Epithelial cell of esophagus (primary cell): ENCODE results near the gene TRMT11.

Source experiments
- DNase-seq: peaks from one replicate; pipeline ENCODE4 v3.0.0; 2010; ENCODE audit warnings: low read depth
- H3K4me3 ChIP-seq: 2 replicates; pipeline ENCODE4 v1.5.1; 2011; ENCODE audit warnings: mild to moderate bottlenecking, low read length, control low read depth
- TF ChIP-seq, protein P1 (sequence below): IDR thresholded peaks from 2 replicates; pipeline ENCODE4 v1.5.1; 2011; ENCODE audit warnings: low read depth, mild to moderate bottlenecking, low read length, control low read depth, inconsistent platforms; ENCODE audit not compliant: insufficient read depth; ENCODE audit errors: missing control alignments

The TRMT11 gene

DNA sequence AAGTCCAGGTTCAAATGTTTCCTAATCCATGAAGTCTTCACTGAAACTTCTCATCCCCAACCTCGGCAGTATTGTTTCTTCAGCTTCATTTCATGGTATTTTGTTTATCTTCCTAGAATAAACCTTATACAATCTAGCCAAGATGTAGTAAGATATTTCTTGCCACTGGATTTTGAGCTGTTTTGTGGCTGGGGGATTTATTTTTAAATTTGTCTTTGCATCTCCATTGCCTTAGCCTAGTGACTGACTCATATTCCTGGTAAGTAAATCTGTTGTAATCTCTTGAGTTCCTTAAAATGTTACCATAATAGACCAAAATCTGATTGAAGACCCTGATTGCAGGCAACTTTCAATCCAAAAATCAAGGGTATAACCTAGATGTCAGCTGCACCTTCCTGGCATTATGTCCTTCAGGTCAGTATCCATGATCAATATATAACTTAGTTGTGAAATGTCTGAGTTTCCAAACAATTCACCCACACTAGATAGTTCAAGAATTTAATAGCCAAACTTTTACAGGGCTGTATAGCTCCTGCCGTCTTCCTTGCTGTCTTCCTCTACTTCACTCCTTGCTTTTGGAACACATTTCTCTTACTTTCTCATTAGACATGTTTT lies 4.7 kb upstream of the TRMT11 start:
- DNase-seq: no peak
- TF ChIP-seq, protein P1, sequence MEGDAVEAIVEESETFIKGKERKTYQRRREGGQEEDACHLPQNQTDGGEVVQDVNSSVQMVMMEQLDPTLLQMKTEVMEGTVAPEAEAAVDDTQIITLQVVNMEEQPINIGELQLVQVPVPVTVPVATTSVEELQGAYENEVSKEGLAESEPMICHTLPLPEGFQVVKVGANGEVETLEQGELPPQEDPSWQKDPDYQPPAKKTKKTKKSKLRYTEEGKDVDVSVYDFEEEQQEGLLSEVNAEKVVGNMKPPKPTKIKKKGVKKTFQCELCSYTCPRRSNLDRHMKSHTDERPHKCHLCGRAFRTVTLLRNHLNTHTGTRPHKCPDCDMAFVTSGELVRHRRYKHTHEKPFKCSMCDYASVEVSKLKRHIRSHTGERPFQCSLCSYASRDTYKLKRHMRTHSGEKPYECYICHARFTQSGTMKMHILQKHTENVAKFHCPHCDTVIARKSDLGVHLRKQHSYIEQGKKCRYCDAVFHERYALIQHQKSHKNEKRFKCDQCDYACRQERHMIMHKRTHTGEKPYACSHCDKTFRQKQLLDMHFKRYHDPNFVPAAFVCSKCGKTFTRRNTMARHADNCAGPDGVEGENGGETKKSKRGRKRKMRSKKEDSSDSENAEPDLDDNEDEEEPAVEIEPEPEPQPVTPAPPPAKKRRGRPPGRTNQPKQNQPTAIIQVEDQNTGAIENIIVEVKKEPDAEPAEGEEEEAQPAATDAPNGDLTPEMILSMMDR: no peak
- H3K4me3 ChIP-seq: no peak overlapping the region

DNA sequence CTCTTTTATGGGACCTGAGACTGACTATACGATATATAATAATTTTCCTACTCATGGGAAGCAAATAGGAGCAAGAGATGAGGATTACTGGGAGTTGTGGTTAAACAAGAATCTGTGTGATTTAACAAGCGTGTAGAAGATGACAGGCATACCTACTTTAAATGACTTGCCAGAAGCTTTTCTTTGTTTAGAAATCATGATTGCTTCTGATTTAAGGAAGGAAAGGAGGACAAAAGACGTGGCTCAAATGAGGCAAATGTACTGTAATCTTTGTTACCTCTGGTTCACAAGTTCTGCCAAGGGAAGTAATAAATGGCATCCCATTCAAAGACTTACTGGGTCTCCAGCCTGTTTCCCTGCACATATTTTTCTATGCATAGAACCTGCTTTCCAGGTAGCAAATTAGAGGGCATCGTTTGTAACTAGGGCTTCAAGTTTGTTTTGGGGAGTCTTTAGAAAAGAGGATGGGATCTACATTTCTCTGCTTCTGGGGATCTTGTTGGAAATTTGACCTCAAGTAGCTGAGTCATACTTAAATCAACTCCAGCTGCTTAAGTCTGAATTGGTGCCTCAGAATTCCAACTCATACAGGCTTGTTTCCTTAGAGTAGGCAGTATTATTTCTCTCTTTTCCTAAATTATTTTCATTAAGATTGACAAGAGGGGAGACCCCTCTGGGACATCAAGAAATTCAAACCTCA lies 2.9 kb upstream of the TRMT11 start:
- TF ChIP-seq, protein P1: no peak
- peak; percentile 51 for DNase-seq
- H3K4me3 ChIP-seq: no peak overlapping the region

DNA sequence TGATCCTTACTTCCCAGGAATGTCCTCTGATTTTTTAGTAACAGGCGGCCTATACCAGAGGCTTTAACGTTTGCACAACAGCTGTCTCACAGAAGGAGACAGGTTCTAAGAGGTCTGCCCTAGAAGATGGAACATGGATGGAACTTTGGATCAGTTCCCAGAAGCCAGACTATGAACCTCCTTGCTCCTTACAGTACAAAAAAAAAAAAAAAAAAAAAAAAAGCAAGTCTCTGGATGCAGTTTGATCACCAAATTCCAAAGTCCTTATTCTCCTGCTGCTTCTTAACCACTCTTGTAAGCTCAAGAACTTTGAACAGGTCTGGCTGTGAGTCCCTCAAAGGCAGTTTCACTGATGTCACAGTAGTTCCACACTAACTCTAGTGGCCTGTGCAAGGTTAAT lies 2.0 kb upstream of the TRMT11 start:
- TF ChIP-seq, protein P1: no peak
- no peak for DNase-seq
- no peak overlapping the region for H3K4me3 ChIP-seq

DNA sequence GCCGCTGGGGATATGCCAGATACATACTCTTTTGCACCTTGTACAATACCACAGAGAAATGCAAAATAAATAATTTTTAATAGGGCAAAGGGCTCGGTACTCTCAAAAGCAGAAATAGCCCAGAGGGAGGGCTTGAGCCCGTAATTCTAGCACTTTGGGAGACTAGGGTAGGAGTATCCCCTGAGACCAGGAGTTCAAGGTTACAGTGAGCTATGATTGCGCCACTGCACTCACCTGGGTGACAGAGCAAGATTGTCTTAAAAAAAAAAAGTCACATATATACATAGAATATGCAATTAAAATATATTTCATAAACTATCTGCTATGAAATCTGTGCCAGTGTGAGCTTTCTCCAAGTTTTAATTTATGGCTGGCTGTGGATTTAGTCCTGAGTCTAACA lies 818 bp upstream of the TRMT11 start:
- TF ChIP-seq, protein P1: no peak
- no peak for DNase-seq
- peak overlapping the region; percentile 88 for H3K4me3 ChIP-seq

DNA sequence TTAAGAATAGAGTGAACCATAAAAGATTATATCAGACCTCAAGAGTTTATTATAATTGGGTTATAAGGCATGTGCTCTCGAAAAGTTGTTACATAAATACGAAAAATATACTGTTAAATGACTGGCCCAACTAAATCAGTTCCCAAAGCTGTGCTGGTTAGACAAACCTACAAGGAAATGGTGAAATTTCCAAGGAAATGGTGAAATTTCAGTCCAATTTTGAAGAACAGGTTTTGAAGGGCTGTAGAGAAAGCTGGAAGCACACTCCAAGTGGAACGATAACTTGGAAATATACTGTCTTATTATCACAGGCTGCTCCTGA lies 400 bp upstream of the TRMT11 start:
- DNase-seq: no peak
- TF ChIP-seq, protein P1: no peak
- peak overlapping the region; percentile 88 for H3K4me3 ChIP-seq

DNA sequence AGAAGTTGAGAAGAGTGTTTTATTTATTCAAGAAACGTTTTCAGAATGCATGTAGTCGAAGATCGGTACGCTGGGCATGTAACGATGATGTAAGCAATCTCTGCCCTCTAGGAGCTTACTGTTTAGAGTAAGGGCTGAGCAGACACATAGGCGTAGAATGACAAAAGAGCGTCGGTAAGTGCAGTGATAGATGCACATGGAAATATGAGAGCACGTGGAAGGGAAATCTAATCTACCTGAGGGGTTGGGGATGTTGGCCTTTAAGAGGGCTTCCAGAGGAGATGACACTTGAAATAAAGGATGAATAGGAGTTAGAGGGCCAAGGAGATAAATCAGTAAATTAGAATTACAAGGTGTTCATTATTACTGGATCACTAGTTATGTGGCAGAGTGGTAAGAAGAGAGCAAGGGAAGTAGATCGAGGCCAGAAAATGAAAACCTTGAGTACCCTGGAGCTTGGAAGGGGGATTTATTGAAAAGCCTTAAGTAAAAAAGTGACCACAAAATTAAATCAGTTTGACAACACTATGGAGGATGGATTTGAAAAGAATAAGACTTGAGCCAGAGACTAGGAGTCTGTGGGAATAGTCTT lies 782 bp downstream of the TRMT11 start:
- TF ChIP-seq, protein P1: no peak
- peak; percentile 40 for DNase-seq
- H3K4me3 ChIP-seq: peak overlapping the region; percentile 88

DNA sequence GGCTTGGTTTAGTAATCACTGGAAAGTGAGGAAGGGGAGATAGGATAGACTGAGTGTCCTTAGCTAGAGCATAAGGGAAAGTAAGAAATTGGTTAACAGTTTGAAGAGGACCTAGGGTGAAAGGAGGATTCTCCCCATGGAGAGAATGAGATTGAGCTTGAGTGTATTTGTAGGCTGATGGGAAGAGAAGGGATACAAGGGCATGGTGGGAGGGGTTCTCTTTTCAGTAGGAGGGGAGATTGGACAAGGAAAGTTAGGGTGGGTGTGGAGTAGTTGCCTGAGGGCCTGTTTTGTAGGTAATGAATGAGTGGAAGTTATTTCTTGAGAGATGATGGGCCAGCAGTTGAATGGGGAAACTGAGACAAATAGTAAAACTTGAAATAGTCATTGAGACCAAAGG lies 1.9 kb downstream of the TRMT11 start:
- no peak overlapping the region for H3K4me3 ChIP-seq
- TF ChIP-seq, protein P1: no peak
- no peak for DNase-seq
